Gastrocnemius medialis (tissue), 4 donors: Measurements from ENCODE around the gene TPO. TPM values are rescaled to one million over a fixed set of nuclear protein-coding genes. Genes with fewer than 3 reads are reported as not detected.

Experiments used
- ATAC-seq, 2 donors: fragments of 150-250 bp; one replicate each; pipeline ENCODE4 v1.9.1; 2016
- DNase-seq, 2 donors: peaks; one replicate each; pipeline ENCODE4 v3.0.0-alpha.2; 2019
- H3K27ac ChIP-seq, 4 donors: fragments of 200-600 bp; sonication (generic); 1 replicate in 1 of 4; 2 replicates in 3 of 4; pipeline ENCODE4 v1.5.1; 2016 to 2018; ENCODE audit warnings: mild to moderate bottlenecking in 2 of 4, moderate library complexity in 1 of 4
- H3K27me3 ChIP-seq, 3 donors: fragments of 200-600 bp; sonication (generic) in 2 of 3; 1 replicate in 1 of 3; 2 replicates in 2 of 3; pipeline versions ENCODE4 v1.5.1 to v1.6.0; 2016 to 2019; ENCODE audit warnings: mild to moderate bottlenecking in 1 of 3, moderate library complexity in 1 of 3
- H3K36me3 ChIP-seq, 2 donors: fragments of 200-600 bp; sonication (generic) in 1 of 2; one replicate each; pipeline ENCODE4 v1.5.1; 2017 to 2018
- H3K4me1 ChIP-seq, 2 donors: fragments of 200-600 bp; sonication (generic) in 1 of 2; one replicate each; pipeline ENCODE4 v1.5.1; 2016 to 2017; ENCODE audit warnings: mild to moderate bottlenecking in 2 of 2
- H3K4me3 ChIP-seq, 4 donors: fragments of 200-600 bp; sonication (generic) in 3 of 4; 1 replicate in 1 of 4; 2 replicates in 3 of 4; pipeline ENCODE4 v1.5.1; 2016 to 2019; ENCODE audit warnings: mild to moderate bottlenecking in 2 of 4
- H3K9me3 ChIP-seq, 3 donors: fragments of 200-600 bp; sonication (generic) in 2 of 3; 1 replicate in 1 of 3; 2 replicates in 2 of 3; pipeline ENCODE4 v1.5.1; 2016 to 2019
- POLR2A ChIP-seq, 2 donors: fragments of 450-650 bp; IDR thresholded peaks; one replicate each; pipeline ENCODE4 v1.6.1; 2017; ENCODE audit warnings: antibody characterized with exemption in 2 of 2, mild to moderate bottlenecking in 2 of 2, moderate library complexity in 2 of 2
- in situ Hi-C, 4 donors: fragments of 200-750 bp; cut with MboI; loops; one replicate each; pipeline versions ENCODE4 v1.15.0 to v1.8.0; 2017; ENCODE audit warnings: low sequenced_read_pairs in 4 of 4
- intact Hi-C: fragments of 100-400 bp; cut with DNase I; formaldehyde crosslinking; loops from one replicate; pipeline ENCODE4 v1.15.1; 2023; ENCODE audit warnings: low total_unique reads
- total RNA-seq, 4 donors: library from RNA; depleted of rRNA; stranded (reverse); fragments of >200 nt; gene quantifications; one replicate each; pipeline versions ENCODE4 v1.1.0 to v1.2.3, GENCODE V29; 2016
- TF ChIP-seq, protein P1 (sequence below), 5 experiments: fragments of 450-650 bp in 3 of 5; fragments of 200-600 bp in 2 of 5; sonication (generic) in 2 of 5; IDR thresholded peaks in 4 of 5; conservative IDR thresholded peaks in 1 of 5; 1 replicate in 4 of 5; 2 replicates in 1 of 5; pipeline ENCODE4 v1.5.1; 2016 to 2019; ENCODE audit warnings: antibody characterized with exemption in 5 of 5, mild to moderate bottlenecking in 3 of 5, moderate library complexity in 3 of 5

TPO gene
- total RNA-seq, 4 donors from 2014 or later: 3.3 to 11.6 (median 5.3) TPM

DNA sequence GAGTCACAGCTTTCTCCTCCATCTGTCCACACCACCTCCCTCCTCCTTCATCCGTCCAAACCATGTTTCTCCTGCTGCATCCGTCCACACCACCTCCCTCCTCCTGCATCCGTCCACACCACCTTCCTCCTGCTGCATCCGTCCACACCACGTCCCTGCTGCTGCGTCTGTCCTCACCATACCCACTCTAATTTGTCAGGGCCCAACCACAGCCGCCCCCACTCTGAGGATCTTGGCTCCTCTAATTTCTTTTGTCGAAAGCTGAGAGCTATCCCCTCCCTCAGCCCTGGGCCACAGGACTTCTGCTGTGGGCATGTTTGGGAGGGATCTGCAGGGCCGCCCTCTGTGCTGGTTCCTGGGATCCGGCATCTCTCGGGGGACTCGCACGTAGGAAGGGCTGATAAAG, 67.4 kb downstream of the TPO start:
- in situ Hi-C loops: no loop called here
- Histone ChIP-seq H3K4me1 (no peaks in the 10 kb centered on the region), H3K4me3 (no peak overlapping the region), H3K27ac (no peak overlapping the region), H3K36me3 (no peaks in the 10 kb centered on the region), H3K27me3 (no peaks in the 10 kb centered on the region), H3K9me3 (no peaks in the 10 kb centered on the region)
- no peak for DNase-seq
- intact Hi-C loops: no loop called here
- TF ChIP-seq, protein P1, sequence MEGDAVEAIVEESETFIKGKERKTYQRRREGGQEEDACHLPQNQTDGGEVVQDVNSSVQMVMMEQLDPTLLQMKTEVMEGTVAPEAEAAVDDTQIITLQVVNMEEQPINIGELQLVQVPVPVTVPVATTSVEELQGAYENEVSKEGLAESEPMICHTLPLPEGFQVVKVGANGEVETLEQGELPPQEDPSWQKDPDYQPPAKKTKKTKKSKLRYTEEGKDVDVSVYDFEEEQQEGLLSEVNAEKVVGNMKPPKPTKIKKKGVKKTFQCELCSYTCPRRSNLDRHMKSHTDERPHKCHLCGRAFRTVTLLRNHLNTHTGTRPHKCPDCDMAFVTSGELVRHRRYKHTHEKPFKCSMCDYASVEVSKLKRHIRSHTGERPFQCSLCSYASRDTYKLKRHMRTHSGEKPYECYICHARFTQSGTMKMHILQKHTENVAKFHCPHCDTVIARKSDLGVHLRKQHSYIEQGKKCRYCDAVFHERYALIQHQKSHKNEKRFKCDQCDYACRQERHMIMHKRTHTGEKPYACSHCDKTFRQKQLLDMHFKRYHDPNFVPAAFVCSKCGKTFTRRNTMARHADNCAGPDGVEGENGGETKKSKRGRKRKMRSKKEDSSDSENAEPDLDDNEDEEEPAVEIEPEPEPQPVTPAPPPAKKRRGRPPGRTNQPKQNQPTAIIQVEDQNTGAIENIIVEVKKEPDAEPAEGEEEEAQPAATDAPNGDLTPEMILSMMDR (IDR thresholded peaks at IDR 0.05 in 4 of 5, conservative IDR thresholded peaks at IDR 0.05 in 1 of 5): no peak
- TF ChIP-seq POLR2A (IDR thresholded peaks at IDR 0.05): no peak
- ATAC-seq: no peak

DNA sequence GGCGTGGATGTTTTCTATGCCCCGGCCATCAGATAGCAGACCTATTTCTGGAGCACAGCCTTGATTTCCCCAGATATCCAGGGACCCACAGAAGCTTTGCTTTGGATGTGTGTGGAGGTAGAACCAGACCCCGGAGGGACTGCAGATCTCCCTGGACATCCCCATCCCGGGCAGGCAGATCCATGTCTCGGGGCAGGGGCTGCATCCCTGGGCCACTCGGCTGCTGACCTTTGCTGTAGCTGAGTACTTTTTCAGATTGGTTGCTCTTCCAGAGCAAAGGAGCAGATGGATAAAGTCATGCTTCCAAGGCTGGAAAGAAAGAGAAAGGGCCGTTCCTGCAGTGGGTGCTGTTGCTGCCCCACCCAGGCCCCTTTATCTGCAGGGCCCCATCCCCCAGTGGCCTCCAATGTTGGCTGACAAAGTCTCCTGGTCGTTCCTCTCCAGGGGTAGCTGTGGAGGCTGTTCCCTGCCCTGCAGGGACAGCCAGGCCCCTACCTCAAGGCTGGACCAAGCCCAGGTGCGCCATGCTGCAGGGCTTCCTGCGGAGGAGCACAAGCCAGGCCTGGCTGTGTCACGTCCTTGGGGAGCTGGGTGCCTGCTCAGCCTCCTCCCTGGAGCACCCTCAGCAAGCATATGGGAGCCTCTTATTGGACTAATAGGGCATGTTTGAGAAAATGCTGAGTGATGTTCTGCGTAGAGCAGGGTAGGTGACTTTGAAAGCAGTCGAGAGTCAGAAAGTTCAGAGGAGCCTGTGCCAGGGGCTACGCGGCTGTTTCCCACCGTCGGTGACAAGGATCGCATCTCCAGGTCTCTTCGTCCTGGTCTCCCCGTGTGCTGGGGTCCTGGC, 68.4 kb downstream of the TPO start:
- no peak for DNase-seq

DNA sequence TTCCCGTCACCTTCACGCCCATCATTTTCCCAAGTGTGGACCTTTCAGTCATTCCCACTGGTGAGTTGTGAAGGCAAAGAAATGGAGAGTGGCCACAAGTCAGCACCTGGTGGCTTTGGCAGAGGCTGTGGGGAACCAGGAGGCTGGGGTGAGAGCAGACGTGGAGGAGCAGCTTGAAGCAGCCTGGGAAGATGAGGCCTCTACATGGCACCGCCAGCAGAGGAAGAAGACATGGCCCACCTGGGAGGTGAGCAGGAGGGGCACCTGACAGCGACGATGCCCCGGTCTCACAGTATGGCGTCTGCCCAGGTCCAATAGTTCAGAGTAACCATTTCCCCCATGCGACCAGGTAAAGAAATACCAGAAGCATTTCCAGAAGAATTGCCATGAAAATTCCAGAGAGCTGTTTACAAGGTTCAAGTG, 69.0 kb downstream of the TPO start:
- Histone ChIP-seq H3K36me3 (no peaks in the 10 kb centered on the region), H3K4me1 (no peaks in the 10 kb centered on the region), H3K9me3 (no peaks in the 10 kb centered on the region), H3K27me3 (no peaks in the 10 kb centered on the region), H3K27ac (no peak overlapping the region), H3K4me3 (no peak overlapping the region)
- intact Hi-C loops: no loop called here
- ATAC-seq: no peak
- no peak for TF ChIP-seq POLR2A (IDR thresholded peaks at IDR 0.05)
- TF ChIP-seq, protein P1 (IDR thresholded peaks at IDR 0.05 in 4 of 5, conservative IDR thresholded peaks at IDR 0.05 in 1 of 5): no peak
- DNase-seq: no peak
- in situ Hi-C loops: no loop called here

More for the DNA sequence above, 68.4 kb downstream of the TPO start:
- in situ Hi-C loops: no loop called here
- Histone ChIP-seq H3K9me3 (no peaks in the 10 kb centered on the region), H3K36me3 (no peaks in the 10 kb centered on the region), H3K4me1 (no peaks in the 10 kb centered on the region), H3K27ac (no peak overlapping the region), H3K27me3 (no peaks in the 10 kb centered on the region), H3K4me3 (no peak overlapping the region)
- ATAC-seq: no peak
- TF ChIP-seq, protein P1 (IDR thresholded peaks at IDR 0.05 in 4 of 5, conservative IDR thresholded peaks at IDR 0.05 in 1 of 5): no peak
- TF ChIP-seq POLR2A (IDR thresholded peaks at IDR 0.05): no peak
- intact Hi-C loops: no loop called here

DNA sequence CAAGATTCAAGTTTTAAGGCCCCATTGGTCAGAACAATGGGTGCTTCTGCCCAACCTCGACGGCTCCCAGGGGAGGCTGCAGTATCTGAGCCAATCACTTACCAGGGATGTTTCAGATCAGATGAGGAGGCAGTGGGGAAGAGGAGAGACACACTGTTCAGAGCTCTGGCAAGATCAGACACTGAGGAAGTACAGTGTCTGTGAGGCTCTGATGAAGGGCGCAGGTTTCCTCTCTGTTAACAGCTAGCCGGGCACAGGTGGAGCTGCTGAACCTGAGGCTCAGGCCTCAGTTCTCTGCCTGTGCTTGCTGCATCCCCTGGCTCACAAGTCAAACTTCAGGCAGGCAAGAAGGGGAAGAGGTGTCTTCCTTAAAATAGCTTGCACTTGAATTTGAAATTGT, 69.7 kb downstream of the TPO start:
- Histone ChIP-seq H3K4me1 (no peaks in the 10 kb centered on the region), H3K9me3 (no peaks in the 10 kb centered on the region), H3K27me3 (no peaks in the 10 kb centered on the region), H3K27ac (no peak overlapping the region), H3K4me3 (no peak overlapping the region), H3K36me3 (no peaks in the 10 kb centered on the region)
- in situ Hi-C loops (no loop called here), intact Hi-C loops (no loop called here)
- DNase-seq (no peak), ATAC-seq (no peak)
- TF ChIP-seq, protein P1 (IDR thresholded peaks at IDR 0.05 in 4 of 5, conservative IDR thresholded peaks at IDR 0.05 in 1 of 5): no peak
- TF ChIP-seq POLR2A (IDR thresholded peaks at IDR 0.05): no peak
